Glutamatergic neuron (in vitro differentiated cells): ENCODE data around the gene CLRN1. TPM values are rescaled to one million over a fixed set of nuclear protein-coding genes. Genes with fewer than 3 reads are reported as not detected.

Experiments used
- DNase-seq: peaks from one replicate; pipeline ENCODE4 v3.0.0; 2022
- H3K27ac Mint-ChIP-seq: one replicate; pipeline ENCODE4 v1.8.0; 2020; ENCODE audit warnings: mild to moderate bottlenecking, mixed read lengths, inconsistent platforms; ENCODE audit not compliant: unreplicated experiment
- H3K27me3 Mint-ChIP-seq: one replicate; pipeline ENCODE4 v1.8.0; 2020; ENCODE audit warnings: mild to moderate bottlenecking, moderate library complexity, mixed read lengths, inconsistent platforms; ENCODE audit not compliant: unreplicated experiment
- H3K36me3 Mint-ChIP-seq: one replicate; pipeline ENCODE4 v1.8.0; 2020; ENCODE audit warnings: mild to moderate bottlenecking, mixed read lengths, inconsistent platforms; ENCODE audit not compliant: unreplicated experiment
- H3K4me1 Mint-ChIP-seq: one replicate; pipeline ENCODE4 v1.8.0; 2020; ENCODE audit warnings: mild to moderate bottlenecking, low read depth, mixed read lengths, inconsistent platforms; ENCODE audit not compliant: unreplicated experiment
- H3K4me3 Mint-ChIP-seq: one replicate; pipeline ENCODE4 v1.8.0; 2020; ENCODE audit warnings: mild to moderate bottlenecking, mixed read lengths, inconsistent platforms; ENCODE audit not compliant: unreplicated experiment
- H3K9me3 Mint-ChIP-seq: one replicate; pipeline ENCODE4 v1.8.0; 2020; ENCODE audit warnings: mild to moderate bottlenecking, moderate library complexity, mixed read lengths, inconsistent platforms; ENCODE audit not compliant: unreplicated experiment
- total RNA-seq: library from RNA; stranded (reverse); fragmentation: NEBNext Ultra II Directional; extraction: Animal tissue kit (Norgen Biotek cat#: 25700); gene quantifications from one replicate; pipeline ENCODE4 v1.2.1, GENCODE V29; 2021; ENCODE audit not compliant: unreplicated experiment
- TF ChIP-seq, protein P1 (sequence below): fragments of 200-600 bp; sonication (generic); IDR thresholded peaks from one replicate; pipeline ENCODE4 v1.5.0; 2021; ENCODE audit not compliant: partially characterized antibody, unreplicated experiment

CLRN1 gene
- total RNA-seq, 1 donor from 2014 or later, result not detected

DNA sequence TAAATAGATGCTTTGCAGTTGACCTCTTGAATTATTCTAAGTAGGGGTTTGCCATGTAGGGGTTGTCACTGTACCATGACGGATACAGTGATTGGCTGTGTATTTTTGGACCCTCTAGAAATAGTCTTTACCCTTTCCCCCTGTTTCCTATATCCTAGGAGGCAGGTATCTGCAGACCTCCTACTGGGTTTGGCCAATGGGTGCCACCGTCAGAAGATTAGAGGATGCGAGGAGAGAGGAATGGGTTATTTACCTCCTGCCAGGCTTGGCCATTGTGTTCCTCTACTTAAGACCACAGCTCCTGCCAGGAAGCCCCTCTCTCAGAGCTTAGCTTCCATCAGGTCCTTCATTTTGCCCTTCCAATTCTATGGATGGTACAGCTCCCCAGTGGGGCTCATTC, 40.2 kb upstream of the CLRN1 start:
- Mint-ChIP-seq H3K36me3 (no peaks in the 10 kb centered on the region), H3K4me1 (no peaks in the 10 kb centered on the region), H3K27ac (no peak overlapping the region), H3K4me3 (no peak overlapping the region), H3K27me3 (no peaks in the 10 kb centered on the region), H3K9me3 (no peaks in the 10 kb centered on the region)
- DNase-seq, result no peak
- TF ChIP-seq, protein P1, sequence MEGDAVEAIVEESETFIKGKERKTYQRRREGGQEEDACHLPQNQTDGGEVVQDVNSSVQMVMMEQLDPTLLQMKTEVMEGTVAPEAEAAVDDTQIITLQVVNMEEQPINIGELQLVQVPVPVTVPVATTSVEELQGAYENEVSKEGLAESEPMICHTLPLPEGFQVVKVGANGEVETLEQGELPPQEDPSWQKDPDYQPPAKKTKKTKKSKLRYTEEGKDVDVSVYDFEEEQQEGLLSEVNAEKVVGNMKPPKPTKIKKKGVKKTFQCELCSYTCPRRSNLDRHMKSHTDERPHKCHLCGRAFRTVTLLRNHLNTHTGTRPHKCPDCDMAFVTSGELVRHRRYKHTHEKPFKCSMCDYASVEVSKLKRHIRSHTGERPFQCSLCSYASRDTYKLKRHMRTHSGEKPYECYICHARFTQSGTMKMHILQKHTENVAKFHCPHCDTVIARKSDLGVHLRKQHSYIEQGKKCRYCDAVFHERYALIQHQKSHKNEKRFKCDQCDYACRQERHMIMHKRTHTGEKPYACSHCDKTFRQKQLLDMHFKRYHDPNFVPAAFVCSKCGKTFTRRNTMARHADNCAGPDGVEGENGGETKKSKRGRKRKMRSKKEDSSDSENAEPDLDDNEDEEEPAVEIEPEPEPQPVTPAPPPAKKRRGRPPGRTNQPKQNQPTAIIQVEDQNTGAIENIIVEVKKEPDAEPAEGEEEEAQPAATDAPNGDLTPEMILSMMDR, result no peak

DNA sequence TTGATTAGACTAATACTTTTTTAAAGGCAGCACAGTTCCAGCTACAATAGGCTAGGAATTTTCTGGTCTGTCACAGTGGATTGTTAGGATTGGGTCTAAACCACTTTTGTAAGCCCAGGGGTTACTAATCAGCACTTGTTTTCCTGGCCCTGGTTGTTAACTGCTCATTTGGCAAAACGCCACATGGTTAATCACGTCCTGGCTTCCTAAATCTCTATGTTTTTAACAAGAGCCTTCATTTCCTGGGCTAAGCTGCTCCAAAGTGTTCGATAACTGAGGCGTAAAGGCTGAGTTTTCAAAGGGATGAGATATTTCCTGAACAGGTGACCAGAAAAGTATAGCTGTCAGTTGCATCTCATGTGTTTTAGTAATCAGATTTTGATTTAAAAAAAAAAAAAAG, 38.9 kb upstream of the CLRN1 start:
- no peak for DNase-seq
- H3K9me3 Mint-ChIP-seq, result no peaks in the 10 kb centered on the region
- no peak overlapping the region for H3K4me3 Mint-ChIP-seq
- H3K27ac Mint-ChIP-seq, result no peak overlapping the region
- no peaks in the 10 kb centered on the region for H3K36me3 Mint-ChIP-seq
- no peaks in the 10 kb centered on the region for H3K27me3 Mint-ChIP-seq
- no peaks in the 10 kb centered on the region for H3K4me1 Mint-ChIP-seq
- TF ChIP-seq, protein P1, result no peak

DNA sequence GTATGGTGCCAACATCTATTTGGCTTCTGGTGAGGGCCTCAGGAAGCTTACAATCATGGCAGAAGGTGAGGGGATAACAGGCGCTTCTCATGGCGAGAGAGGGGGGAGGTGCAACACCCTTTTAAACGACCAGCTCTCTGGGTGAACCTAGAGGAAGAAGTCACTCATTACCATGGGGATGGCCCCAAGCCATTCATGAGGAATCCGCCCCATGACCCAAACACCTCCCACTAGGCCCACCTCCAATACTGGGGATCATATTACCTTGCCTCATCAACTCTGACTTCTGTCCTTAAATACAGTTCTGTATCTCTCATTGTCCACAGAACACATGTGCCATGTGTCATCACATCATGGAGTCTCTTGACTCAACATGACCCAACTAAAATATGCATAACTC, 37.5 kb upstream of the CLRN1 start:
- no peak for DNase-seq
- Mint-ChIP-seq H3K9me3 (no peaks in the 10 kb centered on the region), H3K36me3 (no peaks in the 10 kb centered on the region), H3K27ac (no peak overlapping the region), H3K4me1 (no peaks in the 10 kb centered on the region), H3K4me3 (no peak overlapping the region), H3K27me3 (no peaks in the 10 kb centered on the region)
- TF ChIP-seq, protein P1, result no peak

DNA sequence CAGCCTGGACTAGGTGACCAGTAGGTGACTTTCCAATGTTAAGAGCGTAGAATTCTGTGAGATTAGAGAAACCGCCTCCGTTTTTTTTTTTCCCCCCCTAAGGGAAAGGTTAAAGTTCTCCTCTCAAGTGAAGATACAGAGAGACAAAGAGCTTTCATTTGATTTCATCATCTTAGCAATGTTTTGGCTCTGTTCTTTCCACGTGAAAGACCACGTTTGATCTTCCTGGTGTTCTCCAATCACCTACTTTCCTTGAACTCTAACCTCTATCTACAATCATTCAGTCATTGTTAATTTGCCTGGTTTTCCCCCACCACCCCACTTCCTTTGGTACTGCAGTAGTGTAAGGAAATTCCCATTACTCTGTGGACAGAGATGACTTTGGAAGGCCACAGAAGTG, 36.9 kb upstream of the CLRN1 start:
- TF ChIP-seq, protein P1, result no peak
- no peaks in the 10 kb centered on the region for H3K27me3 Mint-ChIP-seq
- no peak overlapping the region for H3K4me3 Mint-ChIP-seq
- no peak for DNase-seq
- no peaks in the 10 kb centered on the region for H3K4me1 Mint-ChIP-seq
- H3K9me3 Mint-ChIP-seq, result no peaks in the 10 kb centered on the region
- no peak overlapping the region for H3K27ac Mint-ChIP-seq
- H3K36me3 Mint-ChIP-seq, result no peaks in the 10 kb centered on the region

DNA sequence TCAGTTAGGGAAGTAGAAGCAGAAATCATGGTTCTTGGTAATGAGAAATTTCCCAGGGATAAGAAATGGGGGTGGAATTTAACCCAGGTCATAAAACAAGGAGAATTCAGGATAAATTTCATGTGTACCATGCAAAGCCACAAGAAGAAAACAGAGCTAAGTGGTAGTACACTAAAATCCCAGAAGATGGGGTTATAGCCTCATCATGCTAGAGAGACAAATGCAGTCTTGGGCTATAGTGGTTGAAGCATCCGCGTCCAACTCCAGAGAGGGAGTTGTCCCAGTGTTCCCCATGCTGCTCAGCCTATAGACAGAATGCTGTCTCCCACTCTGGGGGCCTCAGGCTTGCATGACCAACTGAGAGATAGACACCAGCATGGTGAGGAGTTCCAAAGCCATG, 36.2 kb upstream of the CLRN1 start:
- TF ChIP-seq, protein P1, result no peak
- Mint-ChIP-seq H3K4me3 (no peak overlapping the region), H3K9me3 (no peaks in the 10 kb centered on the region), H3K27ac (no peak overlapping the region), H3K4me1 (no peaks in the 10 kb centered on the region), H3K36me3 (no peaks in the 10 kb centered on the region), H3K27me3 (no peaks in the 10 kb centered on the region)
- no peak for DNase-seq
